AG08396 (cell line): ENCODE measurements around the gene CCDC138.
"Not testable (repeated sequence)": the region's sequence is repeated elsewhere in the genome, so short reads cannot be mapped to it uniquely, and the experiment has no call there.

Experiments used
- DNase-seq: peaks from one replicate; pipeline ENCODE4 v3.0.0; 2012; ENCODE audit warnings: low spot score, mixed read lengths

CCDC138 gene, protein sequence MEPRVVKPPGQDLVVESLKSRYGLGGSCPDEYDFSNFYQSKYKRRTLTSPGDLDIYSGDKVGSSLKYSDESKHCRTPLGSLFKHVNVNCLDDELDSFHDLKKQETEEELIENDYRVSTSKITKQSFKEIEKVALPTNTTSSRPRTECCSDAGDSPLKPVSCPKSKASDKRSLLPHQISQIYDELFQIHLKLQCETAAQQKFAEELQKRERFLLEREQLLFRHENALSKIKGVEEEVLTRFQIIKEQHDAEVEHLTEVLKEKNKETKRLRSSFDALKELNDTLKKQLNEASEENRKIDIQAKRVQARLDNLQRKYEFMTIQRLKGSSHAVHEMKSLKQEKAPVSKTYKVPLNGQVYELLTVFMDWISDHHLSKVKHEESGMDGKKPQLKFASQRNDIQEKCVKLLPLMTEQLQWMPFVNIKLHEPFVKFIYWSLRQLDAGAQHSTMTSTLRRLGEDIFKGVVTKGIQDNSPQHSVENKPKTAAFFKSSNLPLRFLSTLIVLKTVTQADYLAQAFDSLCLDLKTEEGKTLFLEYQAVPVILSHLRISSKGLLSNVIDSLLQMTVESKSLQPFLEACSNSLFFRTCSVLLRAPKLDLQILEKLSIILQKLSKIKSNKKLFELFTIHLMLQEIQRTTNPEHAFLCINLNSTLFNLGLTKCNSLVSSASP

DNA sequence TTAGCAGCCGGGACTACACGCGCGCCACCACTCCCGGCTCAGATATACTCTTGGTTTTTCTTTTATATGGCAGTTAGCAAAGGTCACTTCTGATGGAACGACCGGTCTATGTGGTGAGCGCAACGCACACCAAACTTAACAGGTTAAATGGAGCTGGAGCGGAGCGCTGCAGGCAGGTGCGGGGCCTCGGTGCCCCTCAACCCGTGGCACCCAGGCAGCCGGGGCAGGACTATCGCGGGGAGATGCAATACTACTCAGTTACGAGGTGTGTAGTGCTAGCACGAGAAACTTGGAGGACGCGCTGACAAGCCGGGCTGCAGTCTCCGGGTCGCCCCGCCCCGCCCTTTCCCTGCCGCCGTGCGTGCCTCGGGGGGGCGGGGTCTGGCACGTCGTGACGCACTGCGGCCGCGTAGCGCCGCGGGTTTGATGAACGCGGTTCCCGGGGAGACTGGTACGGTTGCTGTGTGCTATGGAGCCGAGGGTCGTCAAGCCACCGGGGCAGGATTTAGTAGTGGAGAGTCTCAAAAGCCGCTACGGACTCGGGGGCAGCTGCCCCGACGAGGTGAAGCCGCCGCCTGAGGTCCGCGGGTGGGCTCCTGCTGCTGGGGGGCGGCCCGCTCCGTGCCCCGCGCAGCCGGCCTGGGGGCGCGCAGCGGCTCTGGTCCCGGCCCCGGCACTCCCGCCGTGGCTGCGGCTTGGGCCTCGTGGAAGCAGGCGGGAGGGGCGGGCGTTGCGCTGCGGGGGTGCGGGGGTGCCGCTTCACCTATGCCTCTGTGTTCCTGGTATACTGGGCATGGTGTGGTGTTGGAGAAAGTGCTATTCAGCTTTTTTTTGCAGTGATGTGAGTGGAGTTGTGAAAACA, at the start of gene CCDC138:
Gene CCDC138 (plus strand): TSS at position 418 of the 862 bp plus-strand sequence. CDS start 52 bp downstream, at position 470.
- DNase-seq = peak; percentile 97

DNA sequence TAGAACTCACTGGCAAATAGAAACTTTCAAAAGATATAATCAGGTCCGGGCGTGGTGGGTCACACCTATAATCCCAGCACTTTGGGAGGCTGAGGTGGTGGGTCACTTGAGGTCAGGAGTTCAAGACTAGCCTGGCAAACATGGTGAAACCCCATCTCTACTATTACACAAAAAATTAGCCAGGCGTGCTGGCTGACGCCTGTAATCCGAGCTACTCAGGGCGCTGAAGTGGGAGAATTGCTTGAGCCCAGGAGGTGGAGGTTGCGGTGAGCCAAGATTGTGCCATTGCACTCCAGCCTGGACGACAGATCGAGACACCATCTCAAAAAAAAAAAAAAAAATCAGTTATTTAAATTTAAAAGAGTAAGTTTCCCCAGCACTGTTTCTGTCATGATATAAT, 28.6 kb upstream of the CCDC138 start:
- DNase-seq = not testable (repeated sequence)

DNA sequence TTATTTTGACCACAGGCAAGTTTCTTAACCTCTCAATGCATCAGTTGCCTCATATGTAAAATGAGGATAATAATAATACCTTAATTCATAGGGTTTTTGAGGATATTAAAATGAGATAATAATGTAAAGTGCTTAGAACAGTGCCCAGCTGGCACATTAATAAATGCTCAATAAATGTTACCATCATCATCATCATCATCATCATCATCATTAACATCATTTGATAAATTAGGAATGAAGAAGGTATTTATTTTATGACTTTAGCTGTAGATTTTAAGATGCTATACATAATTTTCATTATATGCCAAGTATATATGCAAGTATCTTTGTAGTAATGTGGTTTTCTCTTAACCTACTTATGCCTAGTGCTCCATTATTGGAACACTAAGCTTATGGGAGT, 24.0 kb upstream of the CCDC138 start:
- not testable (repeated sequence) for DNase-seq

DNA sequence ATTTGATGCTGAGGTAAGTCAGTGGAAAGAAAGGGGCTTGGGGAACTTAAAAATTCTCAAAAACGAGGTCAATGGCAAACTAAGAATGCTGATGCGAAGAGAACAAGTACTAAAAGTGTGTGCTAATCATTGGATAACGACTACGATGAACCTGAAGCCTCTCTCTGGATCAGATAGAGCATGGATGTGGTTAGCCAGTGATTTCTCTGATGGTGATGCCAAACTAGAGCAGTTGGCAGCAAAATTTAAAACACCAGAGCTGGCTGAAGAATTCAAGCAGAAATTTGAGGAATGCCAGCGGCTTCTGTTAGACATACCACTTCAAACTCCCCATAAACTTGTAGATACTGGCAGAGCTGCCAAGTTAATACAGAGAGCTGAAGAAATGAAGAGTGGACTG, 19.9 kb upstream of the CCDC138 start:
- DNase-seq = not testable (repeated sequence)

DNA sequence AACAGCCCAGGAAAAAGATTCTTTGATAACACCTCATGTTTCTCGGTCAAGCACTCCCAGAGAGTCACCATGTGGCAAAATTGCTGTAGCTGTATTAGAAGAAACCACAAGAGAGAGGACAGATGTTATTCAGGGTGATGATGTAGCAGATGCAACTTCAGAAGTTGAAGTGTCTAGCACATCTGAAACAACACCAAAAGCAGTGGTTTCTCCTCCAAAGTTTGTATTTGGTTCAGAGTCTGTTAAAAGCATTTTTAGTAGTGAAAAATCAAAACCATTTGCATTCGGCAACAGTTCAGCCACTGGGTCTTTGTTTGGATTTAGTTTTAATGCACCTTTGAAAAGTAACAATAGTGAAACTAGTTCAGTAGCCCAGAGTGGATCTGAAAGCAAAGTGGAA, 18.7 kb upstream of the CCDC138 start:
- not testable (repeated sequence) for DNase-seq

DNA sequence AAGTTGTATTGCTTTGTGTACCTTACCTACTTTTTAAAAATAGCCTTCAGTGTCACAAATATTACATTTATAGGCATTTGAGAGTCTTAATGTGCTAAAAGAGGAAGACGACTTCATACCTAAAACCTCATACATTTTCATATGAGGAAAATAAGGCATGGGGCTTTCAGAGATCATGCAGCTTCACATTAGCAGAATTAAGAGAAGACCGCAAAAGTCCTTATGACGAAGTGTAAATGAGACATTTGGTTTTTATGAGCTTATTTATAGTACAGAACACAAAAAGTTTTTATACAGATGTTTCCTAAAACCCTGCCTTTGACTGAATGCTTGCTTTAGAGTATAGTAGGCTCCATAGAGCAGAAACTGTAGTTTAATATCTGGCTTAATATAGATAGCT, 10.1 kb upstream of the CCDC138 start:
- no peak for DNase-seq

DNA sequence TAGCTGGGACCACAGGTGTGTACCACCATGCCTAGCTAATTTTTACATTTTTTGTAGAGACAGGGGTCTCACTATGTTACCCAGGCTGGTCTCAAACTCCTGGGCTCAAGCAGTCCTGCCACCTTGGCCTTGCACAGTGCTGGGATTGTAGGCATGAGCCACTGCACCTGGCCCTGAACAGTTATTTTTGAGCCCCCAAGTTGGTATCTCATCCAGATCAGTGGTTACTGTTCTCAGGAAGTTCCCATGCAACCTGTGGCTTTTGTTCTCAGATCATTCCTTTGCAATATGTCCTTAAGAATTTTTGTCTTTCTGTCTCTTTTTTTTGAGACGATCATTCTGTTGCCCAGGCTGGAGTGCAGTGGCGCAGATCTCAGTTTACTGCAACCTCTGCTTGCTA, 7.7 kb upstream of the CCDC138 start:
- no peak for DNase-seq

DNA sequence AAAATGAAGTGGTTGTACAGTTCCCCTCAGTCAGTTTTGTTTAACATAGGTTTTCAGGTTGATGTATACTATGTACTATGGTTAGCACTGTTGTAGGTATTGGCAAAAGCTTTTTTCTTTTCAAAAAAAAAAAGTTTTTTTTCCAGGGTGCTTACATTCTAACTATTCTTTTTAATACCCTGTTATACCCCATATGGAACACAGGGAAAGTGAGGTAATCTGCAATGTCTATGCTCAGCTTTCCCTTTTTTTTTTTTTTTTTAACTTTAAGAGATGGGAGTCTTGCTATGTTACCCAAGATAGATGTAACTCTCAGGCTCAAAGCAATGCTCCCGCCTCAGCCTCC, 590 bp upstream of the CCDC138 start:
- no peak for DNase-seq

DNA sequence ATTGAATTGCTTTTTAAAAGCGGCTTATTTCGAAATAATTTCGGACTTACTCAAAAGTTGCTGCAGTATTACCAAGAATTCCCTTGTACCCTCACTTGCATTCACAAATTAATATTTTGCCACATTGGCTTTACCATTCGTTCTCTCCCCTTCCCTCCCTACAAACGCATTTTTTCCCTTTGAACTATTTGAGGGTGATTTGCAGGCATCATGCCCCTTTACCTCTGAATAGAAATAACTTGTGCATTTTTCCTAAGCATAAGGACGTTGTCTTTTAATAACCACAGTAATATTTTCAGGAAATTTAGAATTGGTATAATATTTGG, 608 bp downstream of the CCDC138 start:
- no peak for DNase-seq

DNA sequence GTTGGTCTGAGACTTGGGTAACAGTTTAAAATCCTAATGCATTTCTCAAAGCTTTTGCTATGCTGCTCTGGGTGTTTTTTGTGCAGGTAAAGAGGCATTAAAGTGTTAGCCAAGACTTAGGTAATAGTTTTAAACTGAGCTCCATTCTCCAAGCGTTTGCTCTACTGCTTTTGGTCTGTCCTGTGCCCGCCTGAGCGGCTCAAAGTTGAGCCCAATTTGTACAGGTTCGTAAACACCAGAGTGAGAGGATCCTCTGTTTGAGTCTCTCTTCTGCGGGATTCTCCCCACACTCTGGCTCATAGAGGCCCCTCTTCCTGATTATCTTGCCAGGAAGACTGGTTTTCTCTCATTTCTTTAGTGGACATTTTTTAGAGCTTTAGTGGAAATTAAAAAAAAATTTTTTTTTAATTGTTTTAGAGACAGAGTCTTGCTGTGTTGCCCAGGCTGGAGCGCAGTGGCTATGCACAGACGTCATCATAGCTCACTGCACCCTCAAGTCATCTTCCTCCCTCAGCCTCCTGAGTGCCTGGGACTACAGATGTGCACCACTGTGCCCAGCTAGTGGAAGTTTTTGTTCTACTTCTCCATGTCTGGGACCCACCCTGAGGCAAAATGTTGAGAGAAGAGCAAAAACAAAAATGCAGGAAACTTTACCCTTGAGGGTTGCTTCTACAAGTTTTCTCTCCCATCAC, 16.6 kb downstream of the CCDC138 start:
- DNase-seq = no peak

DNA sequence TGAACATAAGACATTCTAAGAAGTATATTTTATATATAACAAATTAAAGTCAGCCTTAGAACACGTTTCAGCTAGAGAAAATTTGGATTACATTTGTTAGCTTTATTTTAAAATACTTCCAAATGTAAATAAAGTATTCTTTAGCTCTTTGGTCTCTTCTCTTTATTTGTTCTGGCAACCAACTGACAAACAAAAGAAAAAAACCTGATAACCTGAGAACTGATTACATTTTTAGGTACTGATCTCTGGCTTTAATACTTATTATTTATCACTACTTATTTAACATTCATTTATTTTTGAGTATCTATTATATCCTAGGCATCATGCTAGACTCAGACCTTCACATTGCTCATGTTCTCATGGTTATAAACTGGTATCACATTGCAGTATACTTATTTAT, 18.5 kb downstream of the CCDC138 start:
- DNase-seq = no peak

DNA sequence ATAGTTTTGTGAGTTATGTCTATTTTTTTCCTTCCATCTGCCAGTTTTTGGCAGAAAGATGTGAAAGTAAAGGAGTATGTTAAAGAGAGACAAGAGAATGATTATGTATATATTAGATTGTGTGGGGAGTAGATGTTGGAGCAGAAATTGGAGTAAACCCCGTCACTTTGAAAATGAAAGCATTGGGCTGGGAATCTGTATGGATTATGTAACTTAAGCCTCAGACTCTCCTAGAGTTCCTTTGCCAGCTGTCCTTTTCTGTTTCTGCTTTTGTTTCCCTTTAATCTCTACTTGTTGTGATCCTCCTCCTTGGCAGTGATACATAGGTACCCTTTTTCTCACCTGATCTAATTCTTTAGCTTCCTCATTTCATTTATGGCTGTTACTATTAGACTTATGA, 19.2 kb downstream of the CCDC138 start:
- no peak for DNase-seq

DNA sequence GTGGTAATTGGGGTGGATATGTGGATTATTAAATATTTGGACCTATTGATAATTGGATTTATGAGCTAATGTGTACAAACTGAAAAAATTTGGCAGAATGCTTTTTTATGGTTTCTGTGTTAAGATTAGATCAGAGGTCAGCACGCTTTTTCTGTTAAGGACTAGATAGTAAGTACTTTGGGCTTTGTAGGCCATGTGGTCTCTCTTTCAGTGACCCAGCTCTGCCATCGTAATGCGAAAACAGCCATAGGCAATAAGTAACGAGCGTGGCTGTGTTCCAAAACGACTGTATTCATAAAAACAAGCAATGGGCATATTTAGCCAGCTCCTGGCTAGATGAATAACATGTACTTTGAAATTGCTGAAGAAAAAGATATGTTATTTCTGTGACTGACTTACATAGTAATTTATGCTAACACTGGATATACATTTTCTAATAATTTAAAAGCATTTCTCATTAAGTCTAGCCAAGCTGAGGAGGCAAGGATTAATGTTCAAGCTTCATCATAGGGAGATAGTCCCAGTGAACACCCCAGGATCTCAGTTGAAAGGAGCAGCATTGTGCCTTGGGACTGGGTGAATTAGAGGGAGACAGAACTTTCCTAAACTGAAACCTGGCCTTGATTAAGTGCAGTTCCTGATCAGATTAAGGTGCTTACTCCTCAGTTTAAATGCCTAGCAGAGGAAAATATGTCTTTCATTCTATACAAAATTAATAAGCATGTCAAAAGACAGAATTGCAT, 20.0 kb downstream of the CCDC138 start:
- DNase-seq = no peak

DNA sequence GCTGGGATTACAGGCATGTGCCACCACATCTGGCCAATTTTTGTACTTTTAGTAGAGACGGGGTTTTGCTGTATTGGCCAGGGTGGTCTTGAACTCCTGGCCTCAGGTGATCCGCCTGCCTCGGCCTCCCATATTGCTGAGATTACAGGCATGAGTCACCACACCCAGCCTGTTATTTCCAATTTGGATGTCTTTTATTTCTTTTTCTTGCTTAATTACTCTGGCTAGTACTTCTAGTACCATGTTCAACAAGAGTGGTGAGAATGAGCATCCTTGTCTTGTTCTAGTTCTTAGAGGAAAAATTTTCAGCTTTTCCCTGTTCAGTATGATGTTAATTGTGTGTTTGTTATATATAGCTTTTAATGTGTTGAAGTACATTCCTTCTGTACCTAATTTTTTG, 23.4 kb downstream of the CCDC138 start:
- no peak for DNase-seq

DNA sequence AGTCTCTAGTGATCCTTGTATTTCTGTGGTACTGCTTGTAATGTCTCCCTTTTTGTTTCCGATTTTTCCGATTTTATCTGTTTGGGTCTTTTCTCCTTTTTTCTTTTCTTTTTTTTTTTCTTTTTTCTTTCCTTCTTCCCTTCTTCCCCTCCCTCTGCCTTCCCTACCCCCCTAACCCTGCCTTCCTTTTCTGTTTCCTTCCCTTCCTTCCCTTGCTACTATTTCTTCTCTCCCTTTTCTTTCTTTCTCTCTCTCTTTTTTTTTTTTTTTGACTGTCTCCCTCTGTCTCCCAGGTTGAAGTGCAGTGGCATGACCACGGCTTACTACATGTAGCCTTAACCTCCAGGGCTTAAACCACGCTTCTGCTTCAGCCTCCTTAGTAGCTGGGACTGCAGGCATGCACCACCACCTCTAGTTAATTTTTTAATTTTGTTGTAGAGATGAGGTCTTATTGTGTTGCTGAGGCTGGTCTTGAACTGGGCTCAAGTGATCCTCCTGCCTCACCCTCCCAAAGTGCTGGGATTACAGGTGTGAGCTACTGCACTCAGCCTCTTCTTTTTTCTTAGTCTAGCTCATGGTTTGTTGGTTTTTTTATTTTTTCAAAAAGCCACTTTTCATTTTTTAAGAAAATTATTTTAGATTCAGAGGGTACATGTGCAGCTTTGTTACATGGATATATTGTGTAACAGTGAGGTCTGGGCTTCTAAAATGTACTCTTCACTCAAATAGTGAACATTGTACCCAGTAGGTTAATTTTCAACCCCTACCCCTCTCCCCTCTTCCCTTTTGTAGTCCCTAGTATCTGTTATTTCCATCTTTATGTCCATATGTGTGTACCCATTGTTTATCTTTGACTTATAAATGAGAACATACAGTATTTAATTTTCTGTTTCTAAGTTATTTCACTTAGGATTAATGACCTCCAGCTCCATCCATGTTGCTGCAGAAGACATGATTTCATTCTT, 24.7 kb downstream of the CCDC138 start:
- no peak for DNase-seq

DNA sequence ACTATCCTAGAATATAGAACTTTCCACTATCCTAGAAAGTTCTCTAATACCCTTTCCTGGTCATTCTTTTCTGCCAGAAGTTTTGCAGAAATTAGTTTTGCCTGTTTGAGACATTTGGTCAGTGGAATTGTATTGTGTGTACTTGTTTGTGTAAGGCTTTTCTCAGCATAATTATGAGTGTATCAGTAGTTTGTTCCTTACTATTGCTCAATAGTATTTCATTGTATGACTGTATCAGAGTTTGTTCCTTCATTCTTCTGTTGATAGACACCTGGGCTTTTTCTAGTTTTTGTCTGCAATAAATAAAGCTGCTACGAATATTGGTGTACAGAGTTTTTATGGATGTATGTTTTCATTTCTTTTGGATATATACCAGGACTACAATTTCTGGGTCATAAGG, 27.2 kb downstream of the CCDC138 start:
- no peak for DNase-seq

DNA sequence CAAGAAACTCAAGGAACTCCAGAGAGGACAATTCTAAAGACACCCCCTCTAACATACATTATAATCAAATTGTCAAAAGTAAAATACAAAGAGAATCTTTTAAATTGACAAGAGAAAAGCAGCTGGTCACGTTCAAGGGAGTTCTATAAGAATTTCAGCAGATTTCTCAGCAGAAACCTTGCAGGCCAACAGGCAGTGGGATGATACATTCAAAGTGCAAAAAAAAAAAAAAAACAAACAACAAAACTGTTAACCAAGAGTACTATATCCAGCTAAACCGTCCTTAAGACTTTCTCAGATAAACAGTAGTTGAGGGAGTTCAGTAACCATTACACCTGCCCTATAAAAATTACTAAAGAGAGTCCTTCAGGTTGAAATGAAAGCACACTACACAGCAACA, 33.9 kb downstream of the CCDC138 start:
- DNase-seq = no peak

DNA sequence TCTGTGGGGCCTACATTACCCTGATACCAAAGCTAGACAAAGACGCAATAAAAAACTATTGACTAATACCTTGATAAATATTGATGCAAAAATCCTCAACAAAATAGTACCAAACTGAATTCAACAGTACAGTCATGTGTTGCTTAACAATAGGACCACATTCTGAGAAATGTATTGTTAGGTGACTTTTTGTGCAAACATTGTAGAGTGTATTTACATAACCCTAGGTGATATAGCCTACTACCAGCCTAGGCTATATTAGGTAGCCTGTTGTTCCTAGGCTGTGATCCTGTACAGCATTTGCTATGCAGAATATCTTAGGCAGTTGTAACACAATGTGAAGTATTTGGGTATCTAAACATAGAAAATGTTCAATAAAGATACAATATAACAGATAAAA, 36.7 kb downstream of the CCDC138 start:
- no peak for DNase-seq

DNA sequence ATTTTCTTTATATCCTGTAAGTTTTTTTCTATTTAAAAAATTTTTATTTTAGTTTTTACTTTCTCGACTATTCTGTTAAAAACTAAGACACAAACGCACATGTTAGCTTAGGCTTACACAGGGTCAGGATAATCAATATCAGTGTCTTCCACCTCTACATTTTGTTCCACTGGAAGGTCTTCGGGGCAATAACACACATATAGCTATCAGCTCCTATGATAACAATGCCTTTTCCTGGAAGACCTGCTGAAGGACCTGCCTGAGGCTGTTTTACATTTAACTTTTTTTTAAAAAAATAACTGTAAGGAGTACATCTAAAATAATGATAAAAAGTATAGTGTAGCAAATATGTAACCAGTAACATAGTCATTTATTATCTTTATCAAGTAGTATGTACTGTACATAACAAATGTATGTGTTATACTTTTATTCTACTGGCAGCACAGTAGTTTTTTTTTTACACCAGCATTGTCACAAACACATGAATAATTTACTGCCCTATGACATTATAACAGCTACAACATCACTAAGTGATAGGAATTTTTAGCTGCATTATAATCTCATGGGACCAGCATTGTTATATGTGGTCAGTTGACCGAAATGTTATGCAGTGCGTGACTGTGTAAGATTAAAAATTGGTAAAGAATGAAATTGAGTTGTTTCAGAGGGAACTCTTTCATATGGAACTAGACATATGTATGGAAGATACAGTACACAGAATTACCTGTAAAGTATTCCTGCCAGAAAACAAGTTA, 37.9 kb downstream of the CCDC138 start:
- no peak for DNase-seq

DNA sequence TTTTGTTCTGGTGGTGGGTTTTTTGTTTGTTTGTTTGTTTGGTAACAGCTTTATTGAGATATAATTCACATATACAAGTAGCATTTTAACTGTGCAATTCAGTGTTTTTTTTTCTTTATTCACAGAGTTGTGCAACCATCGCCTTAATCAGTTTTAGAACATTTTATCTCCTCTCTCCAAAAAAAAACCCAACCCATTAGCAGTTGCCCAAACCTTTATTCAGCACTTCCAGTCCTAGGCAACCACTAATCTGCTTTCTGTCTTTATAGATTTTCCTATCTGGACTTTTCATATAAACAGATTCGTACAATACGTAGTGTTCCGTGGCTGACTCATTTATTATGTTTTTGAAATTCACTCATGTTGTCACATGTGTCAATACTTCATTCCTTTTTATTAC, 38.7 kb downstream of the CCDC138 start:
- no peak for DNase-seq
